Effector CD4-positive, alpha-beta T cell (primary cell): ENCODE results near the gene NKPD1.
"Not testable (repeated sequence)": the region's sequence is repeated elsewhere in the genome, so short reads cannot be mapped to it uniquely, and the experiment has no call there.

Experiments used
- DNase-seq: peaks from one replicate; pipeline ENCODE4 v3.0.0-alpha.2; 2020

NKPD1 gene

DNA sequence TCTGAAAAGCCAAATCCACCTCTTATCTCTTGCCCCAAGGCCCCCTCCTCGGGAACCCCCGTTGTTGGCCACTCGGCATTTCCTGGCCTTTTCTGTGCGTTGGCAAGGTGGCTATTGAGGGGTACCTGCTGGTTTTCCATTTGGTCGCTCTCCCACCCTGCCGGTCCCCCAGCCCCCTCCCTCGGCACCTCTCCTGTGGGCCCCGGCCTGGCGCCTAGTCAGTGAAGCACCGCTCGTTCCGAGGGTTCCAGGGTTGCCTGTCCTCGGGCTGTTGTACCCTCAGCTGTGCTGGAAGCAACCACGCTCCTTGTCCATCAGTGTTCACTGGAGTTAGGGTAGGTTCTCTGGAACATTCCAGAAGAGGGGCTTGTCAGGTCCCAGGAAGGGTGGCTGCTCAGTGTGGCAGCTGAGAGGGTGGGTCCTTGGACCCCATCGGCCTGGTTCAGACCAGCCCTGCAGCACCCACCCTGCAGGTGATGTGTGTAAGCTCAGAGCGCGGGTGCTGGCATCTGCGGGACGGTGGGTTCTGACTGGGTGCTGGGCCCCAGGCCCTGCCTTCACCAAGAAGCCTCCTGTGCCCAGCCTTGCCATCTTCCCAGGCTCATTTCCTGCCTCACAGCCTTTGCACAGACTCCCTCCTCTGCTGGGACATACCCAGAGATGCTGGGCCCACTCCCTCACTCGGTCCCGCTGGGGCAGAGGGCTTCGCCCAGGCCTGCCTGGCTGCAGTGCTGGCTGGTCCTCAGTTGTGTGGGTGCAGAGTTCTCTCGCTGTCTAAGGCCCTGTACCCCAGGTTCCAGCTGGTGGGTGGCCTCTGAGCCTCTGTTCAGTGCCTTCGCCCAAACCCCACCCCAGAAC is 21.3 kb downstream of the NKPD1 start:
- DNase-seq = no peak

- DNase-seq = no peak
These were observed 22.5 kb downstream of the NKPD1 start for GRCh38 chr19:45138303-45138751.

DNA sequence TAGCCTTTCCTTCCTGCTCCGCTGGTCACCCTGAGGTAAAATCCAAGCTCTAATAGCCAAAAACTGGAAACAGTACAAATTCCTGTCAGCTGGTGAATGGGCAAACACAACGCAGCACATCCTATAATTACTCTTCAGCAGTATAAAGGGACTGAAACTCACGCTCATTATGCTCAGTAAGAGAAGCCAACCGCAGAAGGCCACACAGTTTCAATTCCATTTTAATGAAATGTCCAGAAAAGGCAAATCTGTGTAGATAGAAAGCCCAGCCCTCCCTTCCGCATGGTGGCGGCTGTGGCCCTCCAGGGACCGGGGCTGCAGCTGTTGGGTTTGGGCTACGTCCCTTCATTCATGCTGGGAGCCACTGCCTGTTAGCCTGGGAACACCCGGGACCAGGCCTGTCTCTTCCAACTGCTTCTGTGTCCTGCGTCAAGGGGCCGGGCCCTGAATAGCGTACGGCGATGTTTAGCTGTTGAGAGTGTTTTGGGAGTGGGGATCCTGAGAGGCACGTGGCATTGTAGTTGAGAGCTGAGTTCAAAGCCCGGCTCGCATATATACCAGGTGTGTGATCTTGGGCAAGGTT is 23.5 kb downstream of the NKPD1 start:
- DNase-seq = no peak

- DNase-seq = no peak
These were observed 24.1 kb downstream of the NKPD1 start for GRCh38 chr19:45136507-45137178.

GRCh38 chr19:45135176-45135885 is 25.5 kb downstream of the NKPD1 start:
- no peak for DNase-seq

DNA sequence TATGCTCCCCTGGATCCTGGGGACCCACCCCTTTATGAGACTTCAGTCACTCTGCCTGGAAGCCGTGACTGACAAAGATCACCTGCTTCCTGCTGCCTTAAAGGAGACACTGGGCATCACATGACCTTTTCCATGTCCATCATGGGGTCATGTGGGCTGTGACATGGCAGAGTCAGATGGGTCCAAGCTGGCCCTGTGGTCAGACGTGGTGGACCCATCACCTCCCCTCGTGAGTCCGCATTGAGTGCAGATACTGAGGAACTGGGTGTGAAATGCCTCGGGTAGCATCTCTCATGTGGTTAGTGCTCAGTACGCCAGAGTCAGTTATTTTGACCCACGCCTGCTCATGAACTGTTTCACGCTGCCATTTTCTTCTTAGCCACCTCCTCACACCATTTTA is 27.1 kb downstream of the NKPD1 start:
- no peak for DNase-seq

DNA sequence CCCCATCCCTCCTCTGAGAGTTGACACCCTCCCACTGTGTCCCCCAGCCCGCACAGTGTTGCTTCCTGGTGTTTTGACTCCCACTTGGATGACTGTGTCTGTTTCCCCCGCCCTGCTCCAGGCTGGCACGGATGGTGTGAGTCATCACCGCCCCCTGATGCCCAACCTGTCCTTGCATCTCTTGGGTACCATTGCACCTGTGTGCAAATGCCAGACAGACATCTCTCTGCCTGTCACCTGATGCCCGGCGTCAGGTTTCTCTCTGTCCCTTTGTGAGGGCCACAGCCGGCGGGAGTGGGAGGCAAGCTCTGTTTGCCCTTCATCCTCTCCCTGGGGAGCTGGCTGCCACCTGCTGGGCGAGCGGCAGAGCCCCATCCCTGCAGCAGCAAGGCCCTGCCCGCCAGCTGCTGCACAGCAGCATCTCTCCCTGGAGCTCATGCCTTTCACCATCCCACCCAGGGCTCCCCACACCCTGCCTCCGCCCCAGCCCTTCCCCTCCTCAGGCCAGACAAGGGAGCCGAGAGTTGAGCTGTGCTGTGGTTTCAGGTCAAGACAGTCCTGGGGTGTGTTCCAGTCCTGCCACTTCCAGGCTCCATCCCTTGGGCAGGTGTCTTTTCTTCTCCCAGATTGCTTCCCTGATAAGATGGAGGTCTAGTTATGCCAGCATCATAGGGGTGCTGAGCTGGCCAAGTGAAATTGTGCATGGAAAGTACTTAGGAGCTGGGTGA is 29.7 kb downstream of the NKPD1 start:
- DNase-seq = no peak

GRCh38 chr19:45130236-45130635 is 30.5 kb downstream of the NKPD1 start:
- no peak for DNase-seq

DNA sequence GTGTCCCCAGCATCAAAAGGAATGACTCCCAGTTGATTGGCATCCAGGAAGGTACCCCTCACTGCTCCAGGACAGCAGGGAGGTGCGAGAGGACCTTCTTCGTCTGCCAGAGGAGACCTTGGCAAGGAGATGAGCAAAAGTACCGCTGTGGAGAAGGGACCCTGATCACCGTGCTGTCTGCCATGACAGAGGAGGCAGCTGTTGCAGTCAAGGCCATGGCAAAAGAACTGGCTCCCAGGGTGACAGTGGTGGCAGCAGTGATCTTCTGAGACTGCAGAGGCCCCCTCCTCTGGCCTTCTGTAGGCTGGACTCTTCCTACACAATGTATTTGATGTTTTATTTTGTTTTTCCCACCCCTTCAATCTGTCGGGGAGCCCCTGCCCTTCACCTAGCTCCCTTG is 32.0 kb downstream of the NKPD1 start:
- no peak for DNase-seq

DNA sequence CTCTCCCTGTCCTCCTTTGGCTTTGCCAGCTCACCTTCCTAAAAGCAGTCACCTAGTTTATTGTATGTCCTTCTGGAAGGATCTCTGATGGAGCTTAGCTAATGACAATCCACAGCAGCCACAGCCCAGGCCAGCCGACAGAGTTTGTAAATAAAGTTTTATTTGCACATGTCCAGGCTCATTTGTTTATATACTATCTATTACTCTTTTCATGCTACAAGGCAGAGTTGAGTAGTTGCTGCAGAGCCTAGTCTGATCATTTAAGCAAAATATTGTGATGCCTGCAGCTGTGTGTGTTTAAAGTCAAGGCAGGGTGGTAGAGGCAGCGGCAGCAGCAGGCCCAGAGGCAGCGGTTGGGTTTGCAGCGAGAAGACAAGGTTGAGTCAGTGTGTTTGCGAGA is 32.6 kb downstream of the NKPD1 start:
- DNase-seq = no peak

DNA sequence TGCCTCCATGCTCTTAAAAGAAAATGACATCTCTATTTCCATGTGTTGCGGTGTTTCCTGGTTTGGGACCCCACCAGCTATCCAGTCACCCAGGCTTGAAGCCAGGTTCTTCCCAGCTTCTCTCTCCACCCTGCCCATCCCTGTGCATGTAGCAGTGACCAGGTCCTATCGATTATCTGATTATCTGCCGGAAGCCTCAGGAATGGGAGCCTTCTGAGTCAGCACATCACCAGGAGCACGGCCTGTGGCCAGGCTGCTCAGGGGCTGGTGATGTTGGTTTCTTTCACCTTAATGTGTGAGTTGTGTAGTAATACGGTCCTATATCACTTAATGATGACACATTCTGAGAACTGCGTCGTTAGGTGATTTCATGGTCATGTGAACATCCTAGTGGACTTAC is 34.1 kb downstream of the NKPD1 start:
- no peak for DNase-seq

GRCh38 chr19:45125975-45126493 is 34.7 kb downstream of the NKPD1 start:
- peak; percentile 45 for DNase-seq

- no peak for DNase-seq
These were observed 35.4 kb downstream of the NKPD1 start for GRCh38 chr19:45125360-45125759.

DNA sequence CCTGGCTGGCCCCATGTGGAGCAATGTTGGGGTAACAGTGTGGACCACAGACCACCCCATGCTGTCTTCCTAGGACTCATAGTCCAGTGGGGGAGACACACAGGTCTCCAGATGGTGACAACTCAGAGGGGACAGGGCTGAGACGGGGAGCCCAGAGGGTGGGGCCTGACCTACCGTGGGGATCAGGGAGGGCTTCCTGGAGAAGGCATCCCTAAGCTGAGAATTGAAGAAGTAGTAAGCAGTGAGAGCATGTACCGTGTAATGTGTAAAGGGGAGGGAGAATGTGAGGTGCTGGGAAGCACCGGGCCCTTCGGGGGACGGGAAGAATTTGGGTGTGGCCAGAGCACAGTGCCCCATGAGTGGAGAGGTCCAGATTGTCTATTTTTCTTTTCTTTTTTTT is 36.8 kb downstream of the NKPD1 start:
- DNase-seq = no peak

GRCh38 chr19:45123440-45123850 is 37.3 kb downstream of the NKPD1 start:
- DNase-seq = no peak

DNA sequence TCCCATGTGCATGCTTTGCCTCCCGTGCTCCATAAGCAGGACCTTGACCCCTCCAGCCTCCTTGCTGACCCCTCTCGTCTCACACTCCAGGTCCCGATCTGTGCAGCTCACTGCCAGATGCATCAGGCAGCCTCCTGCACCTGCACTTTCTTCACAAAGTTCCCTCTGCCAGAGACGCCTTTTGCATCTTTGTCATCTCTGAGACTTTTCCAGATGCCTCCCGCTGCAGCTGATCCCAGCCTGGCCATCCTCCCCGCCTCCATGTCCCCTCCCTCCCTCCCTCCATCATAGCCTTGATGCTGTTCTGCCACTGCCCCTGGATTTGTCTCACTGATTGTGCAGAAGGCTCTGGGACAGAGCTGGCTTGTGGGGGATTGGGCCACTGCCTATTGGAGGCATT is 38.0 kb downstream of the NKPD1 start:
- DNase-seq = no peak

DNA sequence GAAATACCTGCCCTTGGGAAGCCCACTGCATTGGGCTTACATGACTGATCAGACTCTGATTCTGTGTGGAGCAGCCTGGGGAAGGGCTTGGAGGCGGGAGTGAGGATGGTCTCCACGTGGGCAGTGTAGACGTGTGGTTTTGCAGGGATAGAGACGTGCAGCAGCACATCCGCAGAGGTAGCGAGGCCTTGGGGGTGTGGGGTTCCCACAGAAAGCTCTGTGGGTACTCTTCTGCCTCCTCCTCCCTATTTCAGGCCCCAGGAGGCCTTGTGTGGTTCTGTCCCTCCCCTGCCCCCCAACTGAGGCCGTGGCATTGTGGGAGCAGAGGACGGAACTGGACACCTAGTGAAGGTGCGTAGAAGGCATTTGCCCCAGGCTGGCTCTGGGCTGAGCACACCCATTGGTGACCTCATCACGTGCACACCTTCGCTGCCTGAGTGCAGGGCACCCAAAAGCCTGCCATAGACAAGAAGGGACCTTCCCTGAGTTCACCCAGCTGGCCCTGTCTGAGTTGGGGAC is 38.9 kb downstream of the NKPD1 start:
- DNase-seq = no peak

DNA sequence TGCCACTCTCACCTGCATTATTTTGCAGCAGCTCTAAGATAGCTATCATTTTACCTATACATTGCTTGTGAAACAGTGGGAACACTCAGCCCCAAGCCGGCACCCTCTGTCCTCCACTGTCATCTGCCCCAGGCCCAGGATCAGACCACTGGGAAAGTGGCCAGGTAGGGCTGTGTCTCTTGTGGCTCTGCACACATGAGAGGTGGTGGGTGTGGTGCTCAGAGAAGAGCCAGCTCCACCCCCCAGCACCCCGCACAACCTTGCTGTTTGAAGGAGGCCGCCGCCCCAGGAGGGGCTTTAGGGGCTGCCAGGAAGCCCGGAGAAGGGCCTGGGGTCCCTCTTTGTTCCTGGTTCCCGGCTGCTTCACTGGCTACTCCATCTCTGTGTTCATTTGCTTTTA is 41.2 kb downstream of the NKPD1 start:
- DNase-seq = no peak

- not testable (repeated sequence) for DNase-seq
These were observed 42.0 kb downstream of the NKPD1 start for GRCh38 chr19:45118591-45119355.

GRCh38 chr19:45118106-45118505 is 42.7 kb downstream of the NKPD1 start:
- no peak for DNase-seq

- no peak for DNase-seq
These were observed 43.1 kb downstream of the NKPD1 start for GRCh38 chr19:45117671-45118070.
